H9 (cell line): ENCODE data around the gene GRK4. TPM values are rescaled to one million over a fixed set of nuclear protein-coding genes. Genes with fewer than 3 reads are reported as not detected.

Source experiments
- DNase-seq: peaks from one replicate; pipeline ENCODE4 v3.0.0-alpha.2; 2017
- H2AFZ ChIP-seq: one replicate; pipeline ENCODE4 v1.6.1; 2013; ENCODE audit warnings: mild to moderate bottlenecking, low read length, control low read depth, moderate library complexity
- H2AK5ac ChIP-seq: 2 replicates; pipeline ENCODE4 v1.6.1; 2013; ENCODE audit warnings: low read length, control low read depth, mixed read lengths; ENCODE audit not compliant: insufficient read length
- H2BK120ac ChIP-seq: one replicate; pipeline ENCODE4 v1.6.1; 2013; ENCODE audit warnings: low read depth, mild to moderate bottlenecking, low read length, control low read depth, inconsistent platforms; ENCODE audit not compliant: poor library complexity, severe bottlenecking
- H2BK12ac ChIP-seq: 2 replicates; pipeline ENCODE4 v1.6.1; 2013; ENCODE audit warnings: low read length, control low read depth, mixed read lengths, low read depth; ENCODE audit not compliant: insufficient read length
- H2BK15ac ChIP-seq: 2 replicates; pipeline ENCODE4 v1.6.1; 2013; ENCODE audit warnings: low read depth, low read length, control low read depth
- H2BK20ac ChIP-seq: one replicate; pipeline ENCODE4 v1.6.1; 2013; ENCODE audit warnings: low read depth, mild to moderate bottlenecking, low read length, control low read depth, inconsistent platforms; ENCODE audit not compliant: poor library complexity, severe bottlenecking
- H2BK5ac ChIP-seq: 2 replicates; pipeline ENCODE4 v1.6.1; 2013; ENCODE audit warnings: low read length, control low read depth, mixed read lengths; ENCODE audit not compliant: insufficient read length
- H3K14ac ChIP-seq: 2 replicates; pipeline ENCODE4 v1.6.1; 2013; ENCODE audit warnings: low read length, control low read depth; ENCODE audit not compliant: insufficient read depth
- H3K18ac ChIP-seq: 2 replicates; pipeline ENCODE4 v1.6.1; 2013; ENCODE audit warnings: low read depth, mild to moderate bottlenecking, mixed read lengths, low read length, control low read depth; ENCODE audit not compliant: insufficient read length
- H3K23ac ChIP-seq: 2 replicates; pipeline ENCODE4 v1.6.1; 2013; ENCODE audit warnings: low read length, control low read depth, mixed read lengths, low read depth; ENCODE audit not compliant: insufficient read length
- H3K23me2 ChIP-seq: 2 replicates; pipeline ENCODE4 v1.6.1; 2013; ENCODE audit warnings: low read depth, mild to moderate bottlenecking, mixed read lengths, low read length, control low read depth; ENCODE audit not compliant: insufficient read length, poor library complexity, severe bottlenecking
- H3K27ac ChIP-seq: 2 replicates; pipeline ENCODE4 v1.5.1; 2013; ENCODE audit warnings: low read length, control low read depth, mixed read lengths, low read depth; ENCODE audit not compliant: insufficient read length
- H3K27me3 ChIP-seq: 2 replicates; pipeline ENCODE4 v1.6.1; 2013; ENCODE audit warnings: low read length, control low read depth, inconsistent platforms; ENCODE audit not compliant: insufficient read depth
- H3K4ac ChIP-seq: 2 replicates; pipeline ENCODE4 v1.6.1; 2013; ENCODE audit warnings: low read depth, mild to moderate bottlenecking, control low read depth, inconsistent platforms, low read length, moderate library complexity
- H3K4me1 ChIP-seq: 2 replicates; pipeline ENCODE4 v1.6.1; 2013; ENCODE audit warnings: low read length, control low read depth, inconsistent platforms; ENCODE audit not compliant: insufficient read depth
- H3K4me2 ChIP-seq: 2 replicates; pipeline ENCODE4 v1.6.1; 2013; ENCODE audit warnings: low read length, control low read depth, mixed read lengths; ENCODE audit not compliant: insufficient read length, insufficient read depth
- H3K56ac ChIP-seq: 2 replicates; pipeline ENCODE4 v1.6.1; 2013; ENCODE audit warnings: low read depth, mild to moderate bottlenecking, mixed read lengths, low read length, control low read depth; ENCODE audit not compliant: insufficient read length
- H3K79me1 ChIP-seq: 2 replicates; pipeline ENCODE4 v1.6.1; 2013; ENCODE audit warnings: low read depth, mild to moderate bottlenecking, moderate library complexity, low read length, control low read depth, inconsistent platforms; ENCODE audit not compliant: insufficient read depth, poor library complexity, severe bottlenecking
- H3K79me2 ChIP-seq: 2 replicates; pipeline ENCODE4 v1.6.1; 2013; ENCODE audit warnings: low read length, control low read depth, inconsistent platforms; ENCODE audit not compliant: insufficient read depth
- H3K9ac ChIP-seq: 2 replicates; pipeline ENCODE4 v1.6.1; 2013; ENCODE audit warnings: low read length, control low read depth, mixed read lengths; ENCODE audit not compliant: insufficient read length; ENCODE audit errors: extremely low read depth
- H3K9me3 ChIP-seq: one replicate; pipeline ENCODE4 v1.6.1; 2013; ENCODE audit warnings: low read depth, low read length, inconsistent platforms; ENCODE audit not compliant: control insufficient read depth
- H3T11ph ChIP-seq: one replicate; pipeline ENCODE4 v1.6.1; 2013; ENCODE audit warnings: mild to moderate bottlenecking, low read length, control low read depth, inconsistent platforms
- H4K20me1 ChIP-seq: one replicate; pipeline ENCODE4 v1.6.1; 2013; ENCODE audit not compliant: control insufficient read depth, insufficient read length, insufficient read depth
- H4K5ac ChIP-seq: 2 replicates; pipeline ENCODE4 v1.6.1; 2013; ENCODE audit warnings: low read depth, mild to moderate bottlenecking, mixed read lengths, low read length, control low read depth; ENCODE audit not compliant: insufficient read length
- H4K8ac ChIP-seq: replicated peaks from 2 replicates; pipeline ENCODE4 v1.6.1; 2013; ENCODE audit warnings: low read length, control low read depth, mixed read lengths, low read depth; ENCODE audit not compliant: insufficient read length
- H4K91ac ChIP-seq: 2 replicates; pipeline ENCODE4 v1.6.1; 2013; ENCODE audit warnings: low read depth, mild to moderate bottlenecking, moderate library complexity, mixed read lengths, low read length, control low read depth; ENCODE audit not compliant: insufficient read length
- H3K27ac Mint-ChIP-seq, 3 experiments: 2 replicates in 2 of 3; 3 replicates in 1 of 3; pipeline ENCODE4 v1.8.0; 2020 to 2021; ENCODE audit warnings: mixed read lengths in 3 of 3, mild to moderate bottlenecking in 1 of 3, moderate library complexity in 1 of 3
- H3K27me3 Mint-ChIP-seq: 2 replicates; pipeline ENCODE4 v1.8.0; 2021; ENCODE audit warnings: low read depth, mild to moderate bottlenecking, moderate library complexity, mixed read lengths
- H3K36me3 Mint-ChIP-seq, 3 experiments: 2 replicates in 2 of 3; 3 replicates in 1 of 3; pipeline ENCODE4 v1.8.0; 2020 to 2021; ENCODE audit warnings: low read depth in 3 of 3, mixed read lengths in 3 of 3; ENCODE audit not compliant: insufficient read depth in 1 of 3
- H3K4me1 Mint-ChIP-seq, 2 experiments: 2 replicates each; pipeline ENCODE4 v1.8.0; 2020; ENCODE audit warnings: mixed read lengths in 2 of 2
- H3K4me3 Mint-ChIP-seq, 2 experiments: 2 replicates in 1 of 2; 3 replicates in 1 of 2; pipeline ENCODE4 v1.8.0; 2020 to 2021; ENCODE audit warnings: mild to moderate bottlenecking in 2 of 2, mixed read lengths in 2 of 2, moderate library complexity in 1 of 2
- H3K9me3 Mint-ChIP-seq, 2 experiments: 2 replicates in 1 of 2; 3 replicates in 1 of 2; pipeline ENCODE4 v1.8.0; 2020; ENCODE audit warnings: mild to moderate bottlenecking in 2 of 2, mixed read lengths in 2 of 2, moderate library complexity in 1 of 2
- WGBS: extraction: QIAGEN DNeasy Blood & Tissue Kit; methylation state at CpG from one replicate; pipeline ENCODE4 v1.1.7; 2013; ENCODE audit warnings: missing lambda C conversion rate, low lambda C conversion rate, mixed read lengths; ENCODE audit not compliant: insufficient read length; ENCODE audit errors: extremely low coverage; 5-methylcytosine and 5-hydroxymethylcytosine counted together
- total RNA-seq: library from RNA; stranded (reverse); gene quantifications from 2 replicates; pipeline ENCODE4 v1.2.1, GENCODE V29; 2021
- TF ChIP-seq, protein P1 (sequence below): fragments of 200-600 bp; sonication (generic); conservative IDR thresholded peaks from 3 replicates; pipeline ENCODE4 v1.8.0; 2021; ENCODE audit warnings: antibody characterized with exemption, mild to moderate bottlenecking

The GRK4 gene
- total RNA-seq, 1 experiment from 2014 or later = 4.8 TPM

DNA sequence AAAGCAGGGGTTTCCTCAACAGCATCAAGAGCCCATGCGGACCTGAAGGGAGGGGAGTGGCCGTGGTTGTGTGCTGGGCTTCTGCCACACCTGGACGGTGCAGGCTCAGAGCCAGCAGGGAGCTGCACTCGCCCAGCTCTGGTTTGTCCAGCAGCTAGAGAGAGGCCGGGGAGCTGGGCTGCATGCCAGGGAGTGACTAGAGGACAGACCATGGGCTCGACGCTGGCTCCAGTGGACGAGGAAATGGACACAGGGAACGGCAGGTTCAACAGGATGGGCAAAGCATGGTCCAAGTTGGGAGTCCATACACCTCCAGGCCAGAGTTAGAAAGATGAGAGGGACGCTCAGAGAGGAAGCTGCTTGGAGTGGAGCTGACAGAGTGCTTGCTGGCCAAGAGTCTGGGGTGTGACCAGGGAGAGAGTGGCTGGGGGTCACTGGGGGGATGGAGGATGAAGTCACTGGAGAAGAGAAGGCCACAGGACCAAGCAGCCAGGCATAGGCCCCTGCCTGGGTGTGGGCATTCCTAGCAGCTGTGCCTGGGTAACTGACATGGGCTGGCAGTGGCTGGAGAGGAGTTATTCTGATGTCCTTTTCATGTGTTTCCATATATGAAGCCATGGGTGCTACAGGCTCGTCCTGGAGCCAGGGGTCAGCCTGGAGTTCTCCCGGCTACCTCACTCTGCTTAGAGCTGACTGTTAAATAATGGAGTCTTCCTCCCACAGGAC, 68.1 kb downstream of the GRK4 start:
- no peaks in the 10 kb centered on the region for H3K9me3 Mint-ChIP-seq
- Histone ChIP-seq H3K9ac (no peak overlapping the region), H3K4ac (no peak overlapping the region), H3K79me1 (no peaks in the 10 kb centered on the region), H3K27ac (no peak overlapping the region), H2BK15ac (no peak overlapping the region), H3K18ac (peak overlapping the region; percentile 4), H2AFZ (no peak overlapping the region), H3K23ac (no peak overlapping the region), H3K9me3 (no peaks in the 10 kb centered on the region), H3K14ac (no peak overlapping the region), H2BK120ac (no peak overlapping the region), H4K8ac (no peak overlapping the region), H4K91ac (no peak overlapping the region), H2AK5ac (no peak overlapping the region), H3K27me3 (no peaks in the 10 kb centered on the region), H4K20me1 (no peaks in the 10 kb centered on the region), H3K4me2 (no peak overlapping the region), H3K23me2 (no peaks in the 10 kb centered on the region), H2BK12ac (no peak overlapping the region), H4K5ac (no peak overlapping the region), H3K79me2 (no peaks in the 10 kb centered on the region), H2BK5ac (no peak overlapping the region), H2BK20ac (no peak overlapping the region), H3K56ac (no peak overlapping the region), H3K4me1 (no peaks in the 10 kb centered on the region; the same call in 1 of the 2 replicates), H3T11ph (no peak overlapping the region)
- H3K4me1 Mint-ChIP-seq = no peaks in the 10 kb centered on the region
- no peaks in the 10 kb centered on the region; a peak in 1 of 7 replicates for H3K36me3 Mint-ChIP-seq
- WGBS = no CpG with 5 or more reads among the region's 12 CpGs
- DNase-seq = no peak
- peaks cover 2% of the 10 kb centered on the region for H3K27me3 Mint-ChIP-seq
- no peak overlapping the region; a peak in 1 of 7 replicates for H3K27ac Mint-ChIP-seq
- no peak overlapping the region for H3K4me3 Mint-ChIP-seq
- TF ChIP-seq, protein P1, sequence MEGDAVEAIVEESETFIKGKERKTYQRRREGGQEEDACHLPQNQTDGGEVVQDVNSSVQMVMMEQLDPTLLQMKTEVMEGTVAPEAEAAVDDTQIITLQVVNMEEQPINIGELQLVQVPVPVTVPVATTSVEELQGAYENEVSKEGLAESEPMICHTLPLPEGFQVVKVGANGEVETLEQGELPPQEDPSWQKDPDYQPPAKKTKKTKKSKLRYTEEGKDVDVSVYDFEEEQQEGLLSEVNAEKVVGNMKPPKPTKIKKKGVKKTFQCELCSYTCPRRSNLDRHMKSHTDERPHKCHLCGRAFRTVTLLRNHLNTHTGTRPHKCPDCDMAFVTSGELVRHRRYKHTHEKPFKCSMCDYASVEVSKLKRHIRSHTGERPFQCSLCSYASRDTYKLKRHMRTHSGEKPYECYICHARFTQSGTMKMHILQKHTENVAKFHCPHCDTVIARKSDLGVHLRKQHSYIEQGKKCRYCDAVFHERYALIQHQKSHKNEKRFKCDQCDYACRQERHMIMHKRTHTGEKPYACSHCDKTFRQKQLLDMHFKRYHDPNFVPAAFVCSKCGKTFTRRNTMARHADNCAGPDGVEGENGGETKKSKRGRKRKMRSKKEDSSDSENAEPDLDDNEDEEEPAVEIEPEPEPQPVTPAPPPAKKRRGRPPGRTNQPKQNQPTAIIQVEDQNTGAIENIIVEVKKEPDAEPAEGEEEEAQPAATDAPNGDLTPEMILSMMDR = no peak
